Suppressor macrophage treated with lipopolysaccharide for 4 hours (primary cell): Measurements from ENCODE around the gene SSH3.

ENCODE experiments used
- DNase-seq: peaks from one replicate; pipeline ENCODE4 v3.0.0-alpha.2; 2020

The SSH3 gene

GRCh38 chr11:67280788-67281551 lies 22.4 kb upstream of the SSH3 start:
- no peak for DNase-seq

GRCh38 chr11:67281552-67282150 lies 21.7 kb upstream of the SSH3 start:
- no peak for DNase-seq

DNA sequence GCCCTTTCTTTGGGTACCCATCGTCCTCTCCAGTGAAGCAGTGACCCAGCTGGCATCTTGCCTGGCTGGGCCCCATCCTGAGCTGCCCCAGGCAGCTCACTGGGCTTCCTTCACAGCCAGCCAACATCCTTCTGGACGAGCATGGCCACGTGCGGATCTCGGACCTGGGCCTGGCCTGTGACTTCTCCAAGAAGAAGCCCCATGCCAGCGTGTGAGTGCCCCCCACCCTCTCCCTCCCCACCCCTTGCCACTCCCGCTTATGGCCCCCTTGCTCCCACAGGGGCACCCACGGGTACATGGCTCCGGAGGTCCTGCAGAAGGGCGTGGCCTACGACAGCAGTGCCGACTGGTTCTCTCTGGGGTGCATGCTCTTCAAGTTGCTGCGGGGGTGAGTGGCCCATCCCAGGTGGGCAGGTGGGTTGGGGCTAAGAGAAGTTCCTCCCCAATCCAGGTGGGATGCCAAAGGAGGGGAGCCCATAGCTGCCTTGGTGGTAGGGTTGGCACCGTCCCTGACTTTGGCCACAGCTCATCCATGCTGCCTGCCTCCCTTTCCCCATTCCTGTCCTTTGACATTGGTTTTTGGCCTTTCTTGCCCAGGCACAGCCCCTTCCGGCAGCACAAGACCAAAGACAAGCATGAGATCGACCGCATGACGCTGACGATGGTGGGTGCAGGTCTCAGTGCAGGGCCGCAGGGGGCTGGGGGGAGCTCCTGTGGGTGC lies 21.0 kb upstream of the SSH3 start:
- no peak for DNase-seq

DNA sequence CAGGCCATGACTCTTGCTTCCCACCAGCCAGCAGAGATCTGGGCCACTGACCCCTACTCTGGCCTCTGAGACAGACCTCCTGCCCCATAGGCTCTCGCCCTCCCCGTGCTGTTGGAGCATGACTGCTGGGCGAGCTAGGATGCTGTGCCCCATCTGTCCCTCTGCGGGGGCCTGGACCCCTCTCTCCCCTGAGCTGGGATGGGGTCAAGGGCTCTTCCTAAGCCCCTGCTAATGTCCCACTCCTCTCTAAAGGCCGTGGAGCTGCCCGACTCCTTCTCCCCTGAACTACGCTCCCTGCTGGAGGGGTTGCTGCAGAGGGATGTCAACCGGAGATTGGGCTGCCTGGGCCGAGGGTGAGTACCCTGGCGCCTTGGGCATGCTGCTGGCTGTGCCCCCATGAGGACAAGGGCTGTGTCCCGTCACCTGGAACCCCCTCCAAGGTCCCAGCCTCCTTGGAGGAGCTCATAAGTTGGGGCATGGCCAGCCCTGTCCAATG lies 20.4 kb upstream of the SSH3 start:
- no peak for DNase-seq

DNA sequence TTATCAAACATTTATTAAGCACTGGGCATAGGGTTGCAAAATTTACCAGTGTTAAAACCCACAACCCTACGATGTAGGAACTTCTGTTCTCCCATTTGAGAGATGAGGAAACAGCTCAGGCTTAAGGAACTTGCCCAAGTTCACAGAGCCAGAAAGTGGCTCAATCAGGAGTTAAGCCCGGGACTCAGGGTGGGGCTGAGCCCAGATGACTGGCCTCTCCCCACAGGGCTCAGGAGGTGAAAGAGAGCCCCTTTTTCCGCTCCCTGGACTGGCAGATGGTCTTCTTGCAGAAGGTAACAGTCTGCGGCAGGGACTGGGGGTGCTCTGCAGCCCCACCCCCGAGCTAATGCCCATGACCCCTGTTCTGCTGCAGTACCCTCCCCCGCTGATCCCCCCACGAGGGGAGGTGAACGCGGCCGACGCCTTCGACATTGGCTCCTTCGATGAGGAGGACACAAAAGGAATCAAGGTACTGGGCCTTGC lies 19.8 kb upstream of the SSH3 start:
- peak; percentile 93 for DNase-seq

GRCh38 chr11:67284811-67285540 lies 18.4 kb upstream of the SSH3 start:
- no peak for DNase-seq

- peak; percentile 49 for DNase-seq
Observed at GRCh38 chr11:67285541-67286498, 17.5 kb upstream of the SSH3 start.

GRCh38 chr11:67286621-67287333 lies 16.6 kb upstream of the SSH3 start:
- peak; percentile 88 for DNase-seq

- no peak for DNase-seq
Observed at GRCh38 chr11:67287355-67288197, 15.8 kb upstream of the SSH3 start.

DNA sequence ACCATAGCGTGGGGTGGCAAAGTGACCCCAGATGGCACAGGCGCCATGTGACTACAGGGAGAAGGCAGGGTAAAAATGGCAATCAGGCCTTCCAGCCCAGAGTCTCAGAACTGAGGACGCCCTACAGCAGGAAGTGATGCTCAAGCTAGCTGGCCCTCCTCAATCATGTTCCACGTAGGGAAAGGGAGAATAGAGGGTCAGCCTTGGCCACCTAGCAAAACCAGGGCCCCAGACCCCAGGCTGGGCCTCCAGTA lies 15.2 kb upstream of the SSH3 start:
- no peak for DNase-seq

- peak; percentile 97 for DNase-seq
Observed at GRCh38 chr11:67288452-67289225, 14.7 kb upstream of the SSH3 start.

DNA sequence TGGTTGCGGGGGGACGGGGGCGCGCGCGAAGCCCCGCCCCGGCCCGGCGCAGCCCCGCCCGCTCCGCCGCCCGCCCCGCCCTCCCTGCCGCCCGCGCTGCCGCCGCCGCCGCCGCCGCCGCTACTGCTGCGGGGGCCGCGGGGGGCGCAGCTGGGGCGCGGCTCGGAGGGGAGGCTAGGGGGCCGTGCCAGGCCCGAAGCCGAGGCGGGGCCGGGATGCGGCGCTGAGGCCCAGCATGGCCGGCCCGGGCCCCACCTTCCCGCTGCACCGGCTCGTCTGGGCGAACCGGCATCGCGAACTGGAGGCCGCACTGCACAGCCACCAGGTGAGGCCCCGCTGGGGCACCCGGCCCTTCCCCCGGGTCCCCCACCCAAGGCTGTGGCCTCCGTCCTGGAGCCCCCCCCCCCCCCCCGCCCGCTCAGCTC lies 14.1 kb upstream of the SSH3 start, which contains the start of gene ANKRD13D:
Gene ANKRD13D (plus strand): TSS at position 78 of the 425 bp plus-strand sequence. CDS start 158 bp downstream, at position 236.
- DNase-seq: no peak

DNA sequence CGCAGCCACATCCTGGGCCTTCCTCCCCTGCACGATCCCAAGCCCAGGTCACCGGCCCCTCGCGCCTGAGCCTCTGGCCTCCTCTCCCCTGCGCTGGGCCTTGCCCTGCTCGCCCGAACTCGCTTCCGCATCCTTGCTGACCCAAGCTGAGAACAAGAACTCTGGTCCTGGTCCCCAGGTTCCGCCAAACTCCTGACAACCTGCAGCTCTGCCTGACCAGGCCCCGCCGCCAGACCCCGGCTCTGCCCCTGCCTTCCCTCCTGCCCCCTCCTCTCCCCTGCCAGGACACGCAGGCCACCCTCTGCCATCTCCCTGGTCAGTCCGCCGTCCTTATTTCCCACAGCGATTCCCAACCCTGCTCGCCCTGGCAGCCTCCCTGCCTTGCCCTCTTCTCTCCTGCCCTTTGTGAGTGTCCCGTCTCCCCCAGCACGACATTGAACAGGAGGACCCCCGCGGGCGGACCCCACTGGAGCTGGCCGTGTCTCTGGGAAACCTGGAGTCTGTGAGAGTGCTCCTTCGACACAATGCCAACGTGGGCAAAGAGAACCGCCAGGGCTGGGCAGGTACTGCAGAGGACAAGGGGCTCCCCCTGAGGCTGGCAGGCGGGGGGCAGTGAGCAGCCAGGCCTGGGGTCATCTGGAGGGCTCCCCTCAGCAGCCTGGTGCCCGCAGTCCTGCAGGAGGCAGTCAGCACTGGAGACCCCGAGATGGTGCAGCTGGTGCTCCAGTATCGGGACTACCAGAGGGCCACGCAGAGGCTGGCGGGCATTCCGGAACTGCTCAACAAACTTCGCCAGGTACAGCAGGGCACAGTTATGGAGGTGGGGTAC lies 13.5 kb upstream of the SSH3 start:
- peak; percentile 52 for DNase-seq

DNA sequence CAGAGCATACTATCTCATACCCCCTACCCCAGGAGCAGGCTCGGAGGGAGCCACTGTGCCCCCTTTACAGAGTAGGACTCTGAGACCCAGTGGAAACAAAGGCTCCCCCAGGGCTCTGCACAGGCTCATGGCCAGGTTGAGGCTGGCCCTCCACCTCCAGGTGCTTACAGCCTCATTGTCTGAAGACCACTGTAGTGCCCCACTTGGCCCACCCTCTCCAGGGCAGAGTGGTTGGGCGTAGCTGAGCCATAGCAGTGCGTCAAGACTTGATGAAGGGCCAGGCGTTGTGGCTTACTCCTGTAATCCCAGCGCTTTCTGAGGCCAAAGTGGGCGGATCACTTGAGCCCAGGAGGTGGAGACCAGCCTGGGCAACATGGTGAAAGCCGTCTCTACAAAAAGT lies 12.5 kb upstream of the SSH3 start:
- no peak for DNase-seq

DNA sequence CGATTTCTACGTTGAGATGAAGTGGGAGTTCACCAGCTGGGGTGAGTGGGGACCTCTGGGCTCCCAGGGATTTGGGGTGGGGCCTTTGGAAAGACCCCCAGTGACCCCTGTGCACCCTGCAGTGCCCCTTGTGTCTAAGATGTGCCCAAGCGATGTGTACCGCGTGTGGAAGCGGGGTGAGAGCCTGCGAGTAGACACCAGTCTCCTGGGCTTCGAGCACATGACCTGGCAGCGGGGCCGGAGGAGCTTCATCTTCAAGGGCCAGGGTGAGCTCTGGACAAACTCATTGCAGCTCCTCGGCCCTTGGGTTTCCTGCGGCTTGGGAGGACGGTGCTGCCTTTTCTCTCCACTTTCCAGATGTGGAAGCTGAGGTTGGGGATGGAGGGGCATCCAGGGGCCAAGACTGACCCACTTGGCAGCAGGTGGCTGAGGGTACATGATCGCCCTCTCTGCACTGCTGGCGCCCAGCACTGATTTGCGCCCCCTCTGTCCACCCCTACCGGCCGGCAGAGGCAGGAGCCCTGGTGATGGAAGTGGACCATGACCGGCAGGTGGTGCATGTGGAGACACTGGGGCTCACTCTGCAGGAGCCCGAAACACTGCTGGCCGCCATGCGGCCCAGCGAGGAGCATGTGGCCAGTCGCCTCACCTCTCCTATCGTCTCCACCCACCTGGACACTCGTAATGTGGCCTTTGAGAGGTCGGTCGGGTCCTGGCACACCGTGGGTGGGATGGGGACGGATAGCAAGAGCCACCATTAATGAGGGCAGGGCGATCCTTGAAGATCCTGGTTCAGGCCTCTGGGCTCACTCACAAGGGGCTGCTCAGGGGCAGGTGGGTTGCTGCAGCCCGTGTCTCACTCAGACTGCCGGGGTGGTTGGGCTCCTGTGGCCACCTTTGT lies 11.6 kb upstream of the SSH3 start:
- no peak for DNase-seq

DNA sequence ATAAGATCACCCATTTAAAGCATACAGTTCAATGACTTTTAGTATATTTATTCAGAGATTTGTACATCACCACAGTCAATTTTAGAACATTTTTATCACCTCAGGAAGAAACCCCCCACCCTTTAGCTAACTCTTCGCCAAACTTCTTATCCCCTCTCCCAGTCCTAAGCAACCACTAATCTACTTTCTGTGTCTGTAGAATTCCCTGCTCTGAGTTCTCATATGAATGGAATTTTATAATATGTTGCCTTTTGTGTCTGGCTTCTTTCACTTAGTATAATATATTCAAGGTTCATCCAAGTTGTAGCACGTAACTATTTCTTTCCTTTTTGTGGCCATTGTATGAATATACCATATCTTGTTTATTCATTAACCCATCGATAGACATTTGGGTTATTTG lies 10.7 kb upstream of the SSH3 start:
- no peak for DNase-seq

- DNase-seq: peak; percentile 90
Observed at GRCh38 chr11:67293090-67293489, 10.2 kb upstream of the SSH3 start.
